Measurements from ENCODE around the gene TMSB10.
"Not testable (repeated sequence)": the region's sequence is repeated elsewhere in the genome, so short reads cannot be mapped to it uniquely, and the experiment has no call there.

Gene TMSB10

GRCh38 chr2:84904717-84905174 lies 710 bp upstream of the TMSB10 start:
- DNase-seq: no peak

GRCh38 chr2:84906108-84906899 lies 848 bp downstream of the TMSB10 start:
- DNase-seq: no peak

- peak; percentile 84 for DNase-seq
Measured at GRCh38 chr2:84906900-84907714, 1.7 kb downstream of the TMSB10 start.

GRCh38 chr2:84908948-84909713 lies 3.7 kb downstream of the TMSB10 start:
- DNase-seq: no peak

- DNase-seq: no peak
Measured at GRCh38 chr2:84911135-84911678, 5.8 kb downstream of the TMSB10 start.

GRCh38 chr2:84912984-84913383 lies 7.5 kb downstream of the TMSB10 start:
- no peak for DNase-seq

- DNase-seq: no peak
Measured at GRCh38 chr2:84914334-84914733, 8.9 kb downstream of the TMSB10 start.

- not testable (repeated sequence) for DNase-seq
Measured at GRCh38 chr2:84915675-84916074, 10.2 kb downstream of the TMSB10 start.

GRCh38 chr2:84917821-84918220 lies 12.4 kb downstream of the TMSB10 start:
- DNase-seq: not testable (repeated sequence)

GRCh38 chr2:84918430-84918829 lies 13.0 kb downstream of the TMSB10 start:
- no peak for DNase-seq

- DNase-seq: peak; percentile 99
Measured at GRCh38 chr2:84919885-84920580, 14.6 kb downstream of the TMSB10 start.

GRCh38 chr2:84923009-84923408 lies 17.6 kb downstream of the TMSB10 start:
- DNase-seq: no peak

- DNase-seq: no peak
Measured at GRCh38 chr2:84924173-84925106, 19.0 kb downstream of the TMSB10 start.

GRCh38 chr2:84925336-84925723 lies 19.9 kb downstream of the TMSB10 start:
- DNase-seq: no peak

GRCh38 chr2:84925724-84926376 lies 20.4 kb downstream of the TMSB10 start:
- peak; percentile 87 for DNase-seq

- DNase-seq: no peak
Measured at GRCh38 chr2:84927275-84927627, 21.8 kb downstream of the TMSB10 start.

- DNase-seq: no peak
Measured at GRCh38 chr2:84931384-84931821, 25.9 kb downstream of the TMSB10 start.

- no peak for DNase-seq
Measured at GRCh38 chr2:84938194-84938879, 32.9 kb downstream of the TMSB10 start.

GRCh38 chr2:84939426-84940087 lies 34.1 kb downstream of the TMSB10 start:
- DNase-seq: no peak
